Natural killer cell treated with Interleukin-12 subunit alpha and Interleukin-12 subunit beta and Interleukin-15 and Interleukin-18, amount 100 ng/mL, for 72 hours (primary cell): ENCODE results near the gene ZNF841. TPM values are rescaled to one million over a fixed set of nuclear protein-coding genes. Genes with fewer than 3 reads are reported as not detected.
"Not testable (repeated sequence)": the region's sequence is repeated elsewhere in the genome, so short reads cannot be mapped to it uniquely, and the experiment has no call there.

Experiments used
- ATAC-seq, 2 donors: fragments of 150-1000 bp; cut with Tn5 transposase in 1 of 2; sonication (Bioruptor Pico), chemical (Tn5 transposase) in 1 of 2; 2 replicates each; pipeline ENCODE4 v1.10.0; 2021
- DNase-seq: peaks from one replicate; pipeline ENCODE4 v3.0.0; 2022; ENCODE audit warnings: low spot score
- H3K27ac Mint-ChIP-seq, 2 donors: 1 replicate in 1 of 2; 2 replicates in 1 of 2; pipeline ENCODE4 v1.8.0; 2022; ENCODE audit warnings: mixed read lengths in 2 of 2, mild to moderate bottlenecking in 1 of 2, moderate library complexity in 1 of 2
- H3K27me3 Mint-ChIP-seq, 2 donors: 1 replicate in 1 of 2; 2 replicates in 1 of 2; pipeline ENCODE4 v1.8.0; 2022; ENCODE audit warnings: mixed read lengths in 2 of 2
- H3K36me3 Mint-ChIP-seq: one replicate; pipeline ENCODE4 v1.8.0; 2022; ENCODE audit warnings: mixed read lengths
- H3K4me1 Mint-ChIP-seq, 2 donors: 1 replicate in 1 of 2; 2 replicates in 1 of 2; pipeline ENCODE4 v1.8.0; 2022; ENCODE audit warnings: low read depth in 2 of 2, mixed read lengths in 2 of 2, mild to moderate bottlenecking in 1 of 2
- H3K4me3 Mint-ChIP-seq: one replicate; pipeline ENCODE4 v1.8.0; 2022; ENCODE audit warnings: mixed read lengths
- H3K9me3 Mint-ChIP-seq: 2 replicates; pipeline ENCODE4 v1.8.0; 2022; ENCODE audit warnings: mixed read lengths
- total RNA-seq, 2 donors: library from RNA; stranded (reverse); gene quantifications; one replicate each; pipeline ENCODE4 v1.2.3, GENCODE V29; 2022

ZNF841 gene
- total RNA-seq, 2 donors from 2014 or later = 36.5 to 43.0 TPM

GRCh38 chr19:52034051-52034728, 61.4 kb downstream of the ZNF841 start:
- no peaks in the 10 kb centered on the region for H3K27me3 Mint-ChIP-seq
- no peak overlapping the region for H3K27ac Mint-ChIP-seq
- no peak overlapping the region for H3K4me3 Mint-ChIP-seq
- H3K36me3 Mint-ChIP-seq = peaks cover 77% of the 10 kb centered on the region
- ATAC-seq (no peak), DNase-seq (no peak)
- H3K4me1 Mint-ChIP-seq = peaks cover 0 to 2% of the 10 kb centered on the region in 2 donors
- H3K9me3 Mint-ChIP-seq = peaks cover 35% of the 10 kb centered on the region

GRCh38 chr19:52028780-52029123, 66.8 kb downstream of the ZNF841 start:
- Mint-ChIP-seq H3K36me3 (peaks cover 77% of the 10 kb centered on the region), H3K9me3 (peaks cover 17% of the 10 kb centered on the region), H3K4me1 (peaks cover 24 to 28% of the 10 kb centered on the region in 2 donors), H3K27ac (peak overlapping the region; percentile 92 to 94), H3K4me3 (peak overlapping the region; percentile 98), H3K27me3 (no peaks in the 10 kb centered on the region)
- no peak for DNase-seq
- ATAC-seq = peak in 1 of 2 donors; percentile 36

- Mint-ChIP-seq H3K36me3 (peaks cover 77% of the 10 kb centered on the region), H3K27ac (peak within 1 kb of the TSS; percentile 92 to 94), H3K27me3 (no peaks in the 10 kb centered on the region), H3K4me3 (peak within 1 kb of the TSS; percentile 98), H3K9me3 (peaks cover 17% of the 10 kb centered on the region), H3K4me1 (peaks cover 24 to 28% of the 10 kb centered on the region in 2 donors)
- DNase-seq = peak; percentile 88
- ATAC-seq = peak; percentile 97
Observed at GRCh38 chr19:52028027-52028779, 67.4 kb downstream of the ZNF841 start, which contains the start of gene ZNF614. Gene ZNF614 (minus strand): TSS chr19:52028379. CDS start chr19:52025745, 2,634 bp downstream.

- not testable (repeated sequence) for H3K4me3 Mint-ChIP-seq, ATAC-seq, DNase-seq, H3K27ac Mint-ChIP-seq, H3K27me3 Mint-ChIP-seq
- H3K9me3 Mint-ChIP-seq = peaks cover 20% of the 10 kb centered on the region
- peaks cover 24 to 28% of the 10 kb centered on the region in 2 donors for H3K4me1 Mint-ChIP-seq
- peaks cover 82% of the 10 kb centered on the region for H3K36me3 Mint-ChIP-seq
Observed at GRCh38 chr19:52026255-52026990, 69.1 kb downstream of the ZNF841 start.

GRCh38 chr19:52024478-52024877, 71.1 kb downstream of the ZNF841 start:
- H3K27me3 Mint-ChIP-seq, H3K4me3 Mint-ChIP-seq, ATAC-seq, H3K27ac Mint-ChIP-seq, DNase-seq: not testable (repeated sequence)
- H3K9me3 Mint-ChIP-seq = peaks cover 25% of the 10 kb centered on the region
- H3K4me1 Mint-ChIP-seq = peaks cover 24 to 29% of the 10 kb centered on the region in 2 donors
- peaks cover 85% of the 10 kb centered on the region for H3K36me3 Mint-ChIP-seq

GRCh38 chr19:52022193-52022592, 73.4 kb downstream of the ZNF841 start:
- Mint-ChIP-seq H3K4me3 (no peak overlapping the region), H3K27ac (no peak overlapping the region), H3K9me3 (peaks cover 26% of the 10 kb centered on the region), H3K36me3 (peaks cover 86% of the 10 kb centered on the region), H3K4me1 (peaks cover 6 to 19% of the 10 kb centered on the region in 2 donors), H3K27me3 (no peaks in the 10 kb centered on the region)
- ATAC-seq = no peak
- DNase-seq = no peak

GRCh38 chr19:52020506-52020905, 75.1 kb downstream of the ZNF841 start:
- Mint-ChIP-seq H3K36me3 (peaks cover 86% of the 10 kb centered on the region), H3K9me3 (peaks cover 32% of the 10 kb centered on the region), H3K27me3 (no peaks in the 10 kb centered on the region), H3K27ac (no peak overlapping the region), H3K4me3 (no peak overlapping the region), H3K4me1 (peaks cover 0 to 7% of the 10 kb centered on the region in 2 donors)
- DNase-seq (no peak), ATAC-seq (no peak)

Other genes starting within 250 kb of the ZNF841 start
- 1 to 10 TPM; 8.1 to 9.8 TPM for gene ZNF577, start 207.8 kb downstream of the ZNF841 start, total RNA-seq
- 10 to 100 TPM; 10.0 to 14.0 TPM for gene ZNF649, start 190.7 kb downstream of the ZNF841 start, total RNA-seq
- gene ZNF613, start 168.3 kb downstream of the ZNF841 start, total RNA-seq = 1 to 10 TPM; 4.8 to 6.0 TPM
- 10 to 100 TPM in 1 of 2 donors, 1 to 10 TPM in 1; 9.4 to 16.9 TPM for gene ZNF350, start 108.9 kb downstream of the ZNF841 start, total RNA-seq
- gene ZNF615, start 87.6 kb downstream of the ZNF841 start, total RNA-seq = 10 to 100 TPM in 1 of 2 donors, 1 to 10 TPM in 1; 6.8 to 12.9 TPM
- gene ZNF614, start 67.4 kb downstream of the ZNF841 start, total RNA-seq = 10 to 100 TPM in 1 of 2 donors, 1 to 10 TPM in 1; 7.2 to 14.7 TPM
- gene ZNF432, start 46.9 kb downstream of the ZNF841 start, total RNA-seq = 10 to 100 TPM; 14.6 to 22.5 TPM
- 1 to 10 TPM; 4.8 to 7.8 TPM for gene ZNF616, start 44.2 kb upstream of the ZNF841 start, total RNA-seq
- gene ZNF836, start 75.9 kb upstream of the ZNF841 start, total RNA-seq = 10 to 100 TPM in 1 of 2 donors, 1 to 10 TPM in 1; 8.3 to 12.9 TPM
- gene PPP2R1A, start 94.3 kb upstream of the ZNF841 start, total RNA-seq = 100 to 1,000 TPM; 241 to 252 TPM
- gene ZNF766, start 173.8 kb upstream of the ZNF841 start, total RNA-seq = 10 to 100 TPM; 13.3 to 18.1 TPM
- gene ZNF480, start 201.4 kb upstream of the ZNF841 start, total RNA-seq = 10 to 100 TPM in 1 of 2 donors, 1 to 10 TPM in 1; 7.0 to 11.2 TPM
- under 1 TPM; 0.36 to 0.74 TPM for gene ZNF610, start 240.5 kb upstream of the ZNF841 start, total RNA-seq